ENCODE results near the gene MEIS1. TPM values are rescaled to one million over a fixed set of nuclear protein-coding genes. Genes with fewer than 3 reads are reported as not detected.
"Not testable (repeated sequence)": the region's sequence is repeated elsewhere in the genome, so short reads cannot be mapped to it uniquely, and the experiment has no call there.

Gene MEIS1
- total RNA-seq, result not detected

DNA sequence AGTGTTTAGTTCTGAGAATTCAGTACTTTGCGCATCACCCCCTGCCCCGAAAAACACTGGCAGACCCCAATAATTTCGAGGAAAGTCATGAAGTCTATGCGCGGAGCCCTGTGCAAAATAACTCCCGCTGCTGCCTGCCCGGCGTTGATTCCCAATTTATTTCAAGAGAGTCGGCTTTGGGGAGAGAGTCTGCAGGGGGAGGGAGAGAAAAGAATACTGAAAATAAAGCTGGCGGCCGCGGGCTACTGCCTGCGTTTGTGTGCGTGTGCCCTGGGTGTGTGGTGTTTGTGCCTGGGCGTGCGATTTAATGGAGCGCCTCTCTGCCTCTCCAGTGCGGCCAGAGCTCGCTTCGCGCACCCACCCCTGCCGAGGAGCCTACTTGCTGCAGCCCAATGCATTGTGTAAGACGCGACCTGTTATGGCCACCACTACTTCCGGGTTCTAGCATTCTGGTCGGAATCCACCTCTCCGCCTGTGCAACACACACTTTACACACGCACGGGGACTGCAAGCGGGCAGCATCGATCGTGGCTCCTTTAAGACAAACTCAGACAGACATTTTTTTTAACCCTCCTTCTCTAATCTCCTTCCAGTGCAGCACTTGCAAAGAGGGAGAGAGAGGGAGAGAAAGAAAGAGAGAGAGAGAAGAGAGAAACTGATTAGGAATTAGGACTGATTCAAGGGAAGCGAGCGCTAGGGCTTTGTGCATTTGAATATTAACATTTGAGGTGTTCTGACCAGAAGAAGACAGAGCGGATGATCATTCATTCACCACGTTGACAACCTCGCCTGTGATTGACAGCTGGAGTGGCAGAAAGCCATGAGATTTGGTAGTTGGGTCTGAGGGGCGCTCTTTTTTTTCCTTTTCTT, at the start of gene MEIS1:
Gene MEIS1, plus strand, starts transcription at position 447 of the 870 bp plus-strand sequence. CDS start 732 bp downstream, outside the sequence.
- DNase-seq, result no peak

GRCh38 chr2:66387016-66387753, 47.7 kb upstream of the MEIS1 start:
- no peak for DNase-seq

GRCh38 chr2:66389651-66390131, 45.2 kb upstream of the MEIS1 start:
- no peak for DNase-seq

GRCh38 chr2:66390152-66390551, 44.8 kb upstream of the MEIS1 start:
- DNase-seq, result no peak

DNA sequence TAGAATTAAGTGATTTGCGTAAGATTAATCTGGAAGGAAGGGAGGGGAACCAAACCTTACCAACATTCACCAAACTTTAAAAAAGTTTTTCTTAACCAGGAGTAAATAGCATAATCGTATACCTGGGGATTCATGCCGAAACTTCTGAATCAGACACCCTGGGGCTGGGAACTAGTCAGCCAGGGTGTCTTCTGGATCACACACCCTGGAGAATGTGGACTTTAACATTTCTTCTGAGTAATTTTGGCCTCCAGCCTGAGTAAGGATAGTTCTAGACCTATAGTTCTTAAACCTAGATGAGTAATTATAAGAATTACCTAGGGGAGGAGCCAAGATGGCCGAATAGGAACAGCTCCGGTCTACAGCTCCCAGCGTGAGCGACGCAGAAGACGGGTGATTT, 44.1 kb upstream of the MEIS1 start:
- no peak for DNase-seq

DNA sequence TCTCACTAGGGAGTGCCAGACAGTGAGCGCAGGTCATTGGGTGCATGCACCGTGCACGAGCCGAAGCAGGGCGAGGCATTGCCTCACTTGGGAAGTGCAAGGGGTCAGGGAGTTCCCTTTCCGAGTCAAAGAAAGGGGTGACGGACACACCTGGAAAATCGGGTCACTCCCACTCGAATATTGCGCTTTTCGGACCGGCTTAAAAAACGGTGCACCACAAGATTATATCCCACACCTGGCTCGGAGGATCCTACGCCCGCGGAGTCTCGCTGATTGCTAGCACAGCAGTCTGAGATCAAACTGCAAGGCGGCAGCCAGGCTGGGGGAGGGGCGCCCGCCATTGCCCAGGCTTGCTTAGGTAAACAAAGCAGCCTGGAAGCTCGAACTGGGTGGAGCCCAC, 43.7 kb upstream of the MEIS1 start:
- DNase-seq, result not testable (repeated sequence)

GRCh38 chr2:66405473-66405872, 29.5 kb upstream of the MEIS1 start:
- DNase-seq, result no peak

DNA sequence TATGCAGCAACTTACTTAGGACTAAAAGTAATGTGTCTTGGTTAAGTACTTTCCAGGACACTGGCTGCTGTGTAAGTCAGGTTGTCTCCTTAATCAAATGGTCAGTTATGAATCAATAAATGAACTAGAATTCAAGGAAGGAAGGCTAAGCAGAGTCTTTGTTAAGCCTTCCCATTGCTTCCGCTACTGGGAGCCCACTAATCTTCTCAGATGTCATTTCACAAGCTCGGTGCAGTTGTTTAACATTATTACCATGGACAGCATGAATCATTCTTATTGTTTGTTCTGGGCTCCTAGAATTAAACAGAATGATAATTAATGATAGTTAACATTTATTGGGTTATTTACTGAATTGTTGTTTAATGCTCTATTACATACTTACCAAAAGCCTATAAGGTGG, 26.0 kb upstream of the MEIS1 start:
- no peak for DNase-seq

DNA sequence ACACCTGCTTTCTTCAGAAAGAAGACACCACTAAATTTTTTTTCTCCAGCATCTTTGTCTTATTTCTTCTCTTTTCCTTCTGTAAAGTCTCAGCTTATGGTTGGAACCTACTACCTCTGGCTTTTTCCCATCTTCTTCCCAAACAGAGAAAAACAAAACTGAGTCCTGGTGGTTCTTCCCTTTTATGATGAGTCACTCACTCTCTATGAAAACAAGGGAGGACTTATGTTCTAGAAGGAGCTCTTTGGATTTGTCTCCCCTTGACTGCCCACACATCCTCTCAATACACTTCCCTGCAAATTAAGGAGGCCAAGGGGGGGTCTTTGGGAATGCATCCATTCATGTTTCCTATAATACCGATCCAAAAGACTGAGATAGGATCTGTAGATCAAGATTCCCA, 22.1 kb upstream of the MEIS1 start:
- DNase-seq, result no peak

DNA sequence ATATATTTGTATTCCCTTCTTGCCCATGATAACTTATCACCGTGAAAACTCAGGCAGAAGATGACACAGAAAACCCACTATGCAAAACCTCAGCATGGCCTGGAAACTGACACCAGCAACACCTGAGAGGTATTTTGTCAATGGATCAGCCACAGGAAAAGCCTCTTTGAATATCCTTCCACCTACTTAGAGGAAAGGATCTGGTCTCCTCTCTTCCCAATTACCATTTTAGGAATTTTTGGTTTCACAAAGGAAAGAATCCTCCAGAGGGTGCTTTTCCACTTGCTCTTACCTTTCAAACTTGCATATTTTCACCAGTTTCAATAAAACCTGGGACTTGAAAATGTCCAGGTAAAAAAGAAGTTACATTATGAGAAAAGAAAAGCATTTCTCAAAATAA, 20.0 kb upstream of the MEIS1 start:
- DNase-seq, result no peak

DNA sequence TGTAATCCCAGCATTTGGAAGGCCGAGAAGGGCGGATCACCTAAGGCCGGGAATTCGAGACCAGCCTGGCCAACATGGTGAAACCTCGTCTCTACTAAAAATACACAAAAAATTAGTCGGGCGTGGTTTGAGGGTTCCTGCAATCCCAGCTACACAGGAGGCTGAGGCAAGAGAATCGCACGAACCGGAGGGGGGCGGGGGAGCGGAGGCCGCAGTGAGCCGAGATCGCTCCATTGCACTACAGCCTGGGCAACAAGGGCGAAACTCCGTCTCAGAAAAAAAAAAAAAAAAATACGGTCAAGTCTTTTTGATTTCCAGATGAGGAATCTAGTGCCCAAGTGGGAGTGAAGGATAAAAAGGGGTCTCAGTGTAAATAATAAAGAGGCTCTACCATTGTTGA, 16.5 kb upstream of the MEIS1 start:
- DNase-seq, result no peak

- DNase-seq, result no peak
These were observed 13.3 kb upstream of the MEIS1 start for GRCh38 chr2:66421612-66422011.

GRCh38 chr2:66423391-66424124, 11.4 kb upstream of the MEIS1 start:
- no peak for DNase-seq

DNA sequence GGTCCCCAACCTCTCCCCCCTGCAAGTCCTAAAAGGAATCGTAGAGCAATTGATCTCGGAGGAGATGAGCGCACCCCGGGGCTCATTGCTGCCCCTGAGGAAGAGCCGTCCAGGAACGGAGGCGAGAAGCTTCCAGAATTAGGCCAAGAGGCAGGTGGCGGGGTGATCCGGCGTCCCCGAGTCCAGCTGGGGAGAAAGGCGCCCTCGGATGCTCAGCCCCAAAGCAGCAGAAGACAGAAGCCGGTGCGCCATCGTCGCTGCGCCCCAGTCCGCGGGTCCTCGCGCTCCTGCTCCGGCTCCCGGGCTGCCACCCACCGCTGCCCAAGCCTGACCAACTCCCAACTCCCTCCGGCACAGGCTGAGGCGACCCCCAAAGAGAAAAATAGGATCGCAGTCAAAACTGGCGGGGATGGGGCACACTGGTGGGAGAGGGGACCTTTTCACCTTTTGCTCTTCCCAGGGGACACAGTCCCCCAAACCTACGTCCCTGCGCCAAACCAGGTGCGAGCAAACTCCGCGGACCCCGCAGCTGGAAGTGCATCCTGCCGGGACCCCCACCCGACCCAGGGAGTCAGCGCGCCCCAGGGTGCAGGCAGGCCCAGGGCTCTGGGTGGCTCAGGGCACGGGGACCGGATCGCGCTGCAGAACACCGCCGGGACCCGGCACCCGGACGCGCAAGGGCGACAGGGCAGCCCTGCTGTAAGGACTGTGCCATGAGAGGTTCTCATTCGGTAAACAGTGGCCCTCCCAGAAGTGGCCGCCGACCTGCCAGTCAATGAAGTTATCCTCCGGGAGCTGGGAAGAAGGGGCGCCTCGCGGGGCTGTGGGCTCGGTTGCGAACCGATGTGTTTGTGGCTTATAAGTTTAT, 8.4 kb upstream of the MEIS1 start:
- no peak for DNase-seq

GRCh38 chr2:66427300-66427699, 7.6 kb upstream of the MEIS1 start:
- no peak for DNase-seq

GRCh38 chr2:66428986-66429612, 5.8 kb upstream of the MEIS1 start:
- DNase-seq, result no peak

- DNase-seq, result no peak
These were observed 5.0 kb upstream of the MEIS1 start for GRCh38 chr2:66429693-66430504.

- DNase-seq, result no peak
These were observed 4.2 kb upstream of the MEIS1 start for GRCh38 chr2:66430505-66431273.

DNA sequence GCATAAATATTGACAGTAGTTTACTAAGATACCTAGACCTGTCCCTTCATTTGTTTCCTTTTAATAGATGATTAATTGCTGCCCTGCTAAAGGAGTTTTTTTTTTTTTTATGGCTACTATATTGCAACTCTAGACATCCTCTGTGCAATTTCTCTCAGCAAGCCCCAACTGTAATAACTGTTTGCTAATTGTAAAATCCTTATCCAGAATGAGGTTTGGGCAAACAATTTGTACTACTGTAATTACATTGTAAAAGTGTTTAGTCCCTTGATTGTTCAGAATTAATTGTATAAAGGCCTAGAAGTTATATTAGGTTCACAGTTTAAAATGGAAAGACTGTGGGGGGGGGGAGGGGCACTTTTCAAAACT, 3.7 kb upstream of the MEIS1 start:
- no peak for DNase-seq
